Osteoblast (primary cell): Measurements from ENCODE around the gene TIAL1. TPM values are rescaled to one million over a fixed set of nuclear protein-coding genes. Genes with fewer than 3 reads are reported as not detected.
"Not testable (repeated sequence)": the region's sequence is repeated elsewhere in the genome, so short reads cannot be mapped to it uniquely, and the experiment has no call there.

Source experiments
- DNase-seq: peaks from one replicate; pipeline ENCODE4 v3.0.0; 2011; ENCODE audit warnings: low spot score, mixed read lengths; ENCODE audit not compliant: insufficient read length; ENCODE audit errors: missing footprints
- H2AFZ ChIP-seq: 2 replicates; pipeline ENCODE4 v1.6.0; 2011; ENCODE audit warnings: mild to moderate bottlenecking, low read length
- H3K27ac ChIP-seq: 2 replicates; pipeline ENCODE4 v1.5.1; 2011; ENCODE audit warnings: mild to moderate bottlenecking, low read depth, low read length, moderate library complexity
- H3K27me3 ChIP-seq: 2 replicates; pipeline ENCODE4 v1.6.0; 2012; ENCODE audit warnings: mild to moderate bottlenecking, control low read depth, inconsistent platforms, low read length, moderate library complexity; ENCODE audit not compliant: insufficient read depth
- H3K36me3 ChIP-seq: 2 replicates; pipeline ENCODE4 v1.5.1; 2011; ENCODE audit warnings: mild to moderate bottlenecking, low read length, control low read depth, moderate library complexity; ENCODE audit not compliant: insufficient read depth
- H3K4me1 ChIP-seq: 2 replicates; pipeline ENCODE4 v1.5.1; 2011; ENCODE audit warnings: mild to moderate bottlenecking, low read length, control low read depth, moderate library complexity; ENCODE audit not compliant: insufficient read depth
- H3K4me2 ChIP-seq: 2 replicates; pipeline ENCODE4 v1.6.0; 2011; ENCODE audit warnings: mild to moderate bottlenecking, low read length; ENCODE audit not compliant: insufficient read depth
- H3K4me3 ChIP-seq: fragments of 200-600 bp; sonication (generic); 3 replicates; pipeline ENCODE4 v1.5.1; 2012; ENCODE audit warnings: mild to moderate bottlenecking, low read length, inconsistent platforms; ENCODE audit not compliant: insufficient read depth
- H3K79me2 ChIP-seq: 2 replicates; pipeline ENCODE4 v1.6.0; 2012; ENCODE audit warnings: mild to moderate bottlenecking, low read length, control low read depth, inconsistent platforms; ENCODE audit not compliant: insufficient read depth
- H3K9me3 ChIP-seq: 2 replicates; pipeline ENCODE4 v1.5.1; 2011; ENCODE audit warnings: low read depth, low read length, control low read depth
- H4K20me1 ChIP-seq: 2 replicates; pipeline ENCODE4 v1.6.0; 2012; ENCODE audit warnings: mild to moderate bottlenecking, low read length, control low read depth; ENCODE audit not compliant: insufficient read depth
- CTCF ChIP-seq: IDR thresholded peaks from 2 replicates; pipeline ENCODE4 v1.5.1; 2011; ENCODE audit warnings: mild to moderate bottlenecking, low read depth, low read length, moderate library complexity; ENCODE audit errors: extremely low read depth
- total RNA-seq: library from RNA; depleted of rRNA; stranded (reverse); fragments of >200 nt; gene quantifications from 2 replicates; pipeline ENCODE4 v1.2.3, GENCODE V29; 2012

TIAL1 gene
- total RNA-seq, 1 donor: 53.6 TPM

GRCh38 chr10:119630300-119630699, 33.5 kb upstream of the TIAL1 start:
- no peaks in the 10 kb centered on the region for H3K79me2 ChIP-seq
- no peak for TF ChIP-seq CTCF
- no peaks in the 10 kb centered on the region for H3K4me1 ChIP-seq
- H2AFZ ChIP-seq: no peak overlapping the region
- H4K20me1 ChIP-seq: no peaks in the 10 kb centered on the region
- no peak overlapping the region for H3K27ac ChIP-seq
- no peak for DNase-seq
- no peak overlapping the region for H3K4me2 ChIP-seq
- no peaks in the 10 kb centered on the region for H3K36me3 ChIP-seq
- H3K9me3 ChIP-seq: no peaks in the 10 kb centered on the region
- no peak overlapping the region for H3K4me3 ChIP-seq
- no peaks in the 10 kb centered on the region for H3K27me3 ChIP-seq

- Histone ChIP-seq H2AFZ (no peak overlapping the region), H3K4me2 (no peak overlapping the region), H3K27ac (no peak overlapping the region), H3K79me2 (no peaks in the 10 kb centered on the region), H3K9me3 (no peaks in the 10 kb centered on the region), H3K36me3 (no peaks in the 10 kb centered on the region), H3K4me3 (no peak overlapping the region), H3K4me1 (peaks cover 2% of the 10 kb centered on the region), H4K20me1 (no peaks in the 10 kb centered on the region), H3K27me3 (no peaks in the 10 kb centered on the region)
- TF ChIP-seq CTCF: no peak
- no peak for DNase-seq
Observed at GRCh38 chr10:119625570-119626280, 29.0 kb upstream of the TIAL1 start.

GRCh38 chr10:119621078-119621384, 24.3 kb upstream of the TIAL1 start:
- no peak overlapping the region for H3K4me2 ChIP-seq
- no peaks in the 10 kb centered on the region for H3K27me3 ChIP-seq
- no peak overlapping the region for H3K4me3 ChIP-seq
- no peak for DNase-seq
- H3K9me3 ChIP-seq: no peaks in the 10 kb centered on the region
- no peak overlapping the region for H3K27ac ChIP-seq
- no peaks in the 10 kb centered on the region for H4K20me1 ChIP-seq
- H2AFZ ChIP-seq: no peak overlapping the region
- H3K79me2 ChIP-seq: no peaks in the 10 kb centered on the region
- H3K4me1 ChIP-seq: peaks cover 2% of the 10 kb centered on the region
- no peaks in the 10 kb centered on the region for H3K36me3 ChIP-seq
- TF ChIP-seq CTCF: no peak

- H3K27me3 ChIP-seq: no peaks in the 10 kb centered on the region
- H3K4me1 ChIP-seq: peaks cover 2% of the 10 kb centered on the region
- no peak overlapping the region for H3K27ac ChIP-seq
- no peaks in the 10 kb centered on the region for H3K9me3 ChIP-seq
- H3K4me2 ChIP-seq: no peak overlapping the region
- DNase-seq: no peak
- H4K20me1 ChIP-seq: no peaks in the 10 kb centered on the region
- no peaks in the 10 kb centered on the region for H3K79me2 ChIP-seq
- H3K4me3 ChIP-seq: no peak overlapping the region
- H2AFZ ChIP-seq: peak overlapping the region; percentile 30
- H3K36me3 ChIP-seq: no peaks in the 10 kb centered on the region
- no peak for TF ChIP-seq CTCF
Observed at GRCh38 chr10:119620241-119621077, 23.7 kb upstream of the TIAL1 start.

GRCh38 chr10:119619811-119620210, 23.0 kb upstream of the TIAL1 start:
- not testable (repeated sequence) for H3K4me1 ChIP-seq, H4K20me1 ChIP-seq, H3K27me3 ChIP-seq, H3K4me3 ChIP-seq, H3K79me2 ChIP-seq, H3K9me3 ChIP-seq, DNase-seq, H3K4me2 ChIP-seq, H3K27ac ChIP-seq, H2AFZ ChIP-seq, H3K36me3 ChIP-seq
